Choroid plexus epithelial cell (primary cell): ENCODE measurements around the gene CDH2.

Experiments used
- DNase-seq: peaks from one replicate; pipeline ENCODE4 v3.0.0-alpha.2; 2010; ENCODE audit warnings: low read depth
- H3K4me3 ChIP-seq: 2 replicates; pipeline ENCODE4 v1.5.1; 2011; ENCODE audit warnings: low read depth, mild to moderate bottlenecking, control low read depth, low read length, moderate library complexity
- TF ChIP-seq, protein P1 (sequence below): conservative IDR thresholded peaks from 2 replicates; pipeline ENCODE4 v1.5.1; 2011; ENCODE audit warnings: low read depth, mild to moderate bottlenecking, control low read depth, inconsistent platforms, low read length, moderate library complexity

CDH2 gene

DNA sequence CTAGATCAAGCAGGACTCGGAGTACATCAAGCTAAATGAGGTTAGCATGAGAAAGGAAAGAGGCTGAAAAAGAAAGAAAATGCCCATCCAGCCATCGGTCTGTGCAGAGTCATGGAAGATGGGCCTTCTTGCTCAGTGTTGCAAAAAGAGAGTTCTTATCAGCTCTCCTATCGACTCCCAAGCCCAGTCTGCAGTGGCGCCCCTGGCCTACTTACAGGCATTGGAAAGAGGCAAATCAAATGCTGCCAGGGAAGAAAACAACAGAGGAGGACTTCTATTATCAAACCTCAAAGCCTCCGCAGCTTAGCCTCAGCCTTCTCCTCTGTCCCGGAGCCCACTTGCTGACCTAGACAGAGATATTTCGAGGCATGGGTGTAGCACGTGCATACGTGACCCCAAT is 66.0 kb downstream of the CDH2 start:
- TF ChIP-seq, protein P1, sequence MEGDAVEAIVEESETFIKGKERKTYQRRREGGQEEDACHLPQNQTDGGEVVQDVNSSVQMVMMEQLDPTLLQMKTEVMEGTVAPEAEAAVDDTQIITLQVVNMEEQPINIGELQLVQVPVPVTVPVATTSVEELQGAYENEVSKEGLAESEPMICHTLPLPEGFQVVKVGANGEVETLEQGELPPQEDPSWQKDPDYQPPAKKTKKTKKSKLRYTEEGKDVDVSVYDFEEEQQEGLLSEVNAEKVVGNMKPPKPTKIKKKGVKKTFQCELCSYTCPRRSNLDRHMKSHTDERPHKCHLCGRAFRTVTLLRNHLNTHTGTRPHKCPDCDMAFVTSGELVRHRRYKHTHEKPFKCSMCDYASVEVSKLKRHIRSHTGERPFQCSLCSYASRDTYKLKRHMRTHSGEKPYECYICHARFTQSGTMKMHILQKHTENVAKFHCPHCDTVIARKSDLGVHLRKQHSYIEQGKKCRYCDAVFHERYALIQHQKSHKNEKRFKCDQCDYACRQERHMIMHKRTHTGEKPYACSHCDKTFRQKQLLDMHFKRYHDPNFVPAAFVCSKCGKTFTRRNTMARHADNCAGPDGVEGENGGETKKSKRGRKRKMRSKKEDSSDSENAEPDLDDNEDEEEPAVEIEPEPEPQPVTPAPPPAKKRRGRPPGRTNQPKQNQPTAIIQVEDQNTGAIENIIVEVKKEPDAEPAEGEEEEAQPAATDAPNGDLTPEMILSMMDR = no peak
- DNase-seq = no peak
- H3K4me3 ChIP-seq = no peak overlapping the region

DNA sequence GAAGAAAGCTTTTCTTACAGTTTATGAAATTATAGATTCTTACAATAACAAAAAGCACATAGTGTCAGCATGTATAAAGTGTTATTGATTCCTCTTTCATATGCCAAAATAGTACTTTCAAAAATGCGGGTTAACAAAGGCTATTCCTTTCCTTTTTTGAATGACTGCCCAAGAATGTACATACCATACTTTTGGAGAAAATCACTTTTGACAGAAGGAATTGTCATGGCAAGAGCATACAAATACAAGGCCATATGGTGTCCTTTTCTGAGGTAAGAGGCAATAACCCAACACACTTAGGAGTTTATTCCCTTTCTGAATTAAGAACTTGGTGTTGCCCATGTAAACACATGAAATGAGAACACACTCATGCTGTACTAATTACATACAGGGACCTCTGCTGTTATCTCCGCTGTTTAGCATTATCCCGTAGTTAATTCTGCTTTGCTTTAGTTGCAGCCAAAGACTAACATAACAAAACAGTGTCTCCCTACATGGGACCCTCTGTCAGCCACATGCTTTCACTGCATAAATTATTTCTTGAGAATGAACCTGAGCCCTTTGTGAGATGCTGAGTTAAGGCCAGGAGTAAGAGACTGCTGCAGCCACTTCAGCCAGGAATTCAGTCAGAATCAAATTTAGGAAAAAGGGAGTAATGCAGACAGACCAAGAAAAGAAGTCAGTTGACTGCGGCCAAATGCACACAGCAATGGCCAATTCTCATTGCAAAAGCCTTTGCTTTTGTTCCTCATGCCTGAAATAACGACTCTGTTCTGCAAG is 67.0 kb downstream of the CDH2 start:
- no peak overlapping the region for H3K4me3 ChIP-seq
- no peak for DNase-seq
- TF ChIP-seq, protein P1 = no peak

DNA sequence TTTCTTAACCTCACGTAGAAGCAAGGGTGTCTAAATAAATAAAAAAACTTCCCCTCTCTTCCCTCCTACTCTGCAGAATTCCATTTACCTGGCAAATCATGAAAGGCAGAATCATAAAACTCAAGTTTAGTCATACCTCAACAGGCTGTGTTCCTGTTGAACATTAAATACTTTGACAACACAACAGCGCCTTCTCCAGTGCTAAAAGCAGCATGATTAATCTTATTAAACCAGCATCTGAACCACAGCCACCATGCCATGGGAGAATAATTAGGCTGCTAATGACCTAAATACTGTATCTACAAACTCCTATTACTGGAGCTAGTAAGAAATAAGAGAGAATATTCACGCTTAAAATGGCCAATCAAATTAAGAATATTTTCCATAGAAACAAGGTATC is 68.1 kb downstream of the CDH2 start:
- TF ChIP-seq, protein P1 = peak; percentile 26
- peak; percentile 36 for DNase-seq
- H3K4me3 ChIP-seq = no peak overlapping the region

DNA sequence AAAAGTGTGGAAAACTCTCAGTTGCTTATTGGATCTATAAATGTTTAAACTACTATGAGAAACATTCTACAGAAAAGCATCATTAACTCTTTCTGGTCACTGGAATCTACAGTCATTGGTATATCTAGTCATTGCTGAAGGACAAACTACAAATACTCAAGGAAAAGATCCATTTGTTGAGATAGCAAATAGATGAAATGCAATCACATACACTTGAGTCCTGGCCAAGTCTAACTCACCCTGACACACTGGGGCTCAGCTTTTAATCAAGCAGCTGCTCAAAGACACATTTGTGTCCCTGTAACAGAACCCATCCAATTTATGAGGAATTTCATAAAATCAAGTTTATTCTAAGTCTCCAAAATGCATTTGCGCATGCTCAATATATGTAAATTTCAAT is 68.7 kb downstream of the CDH2 start:
- H3K4me3 ChIP-seq = no peak overlapping the region
- DNase-seq = no peak
- TF ChIP-seq, protein P1 = no peak

DNA sequence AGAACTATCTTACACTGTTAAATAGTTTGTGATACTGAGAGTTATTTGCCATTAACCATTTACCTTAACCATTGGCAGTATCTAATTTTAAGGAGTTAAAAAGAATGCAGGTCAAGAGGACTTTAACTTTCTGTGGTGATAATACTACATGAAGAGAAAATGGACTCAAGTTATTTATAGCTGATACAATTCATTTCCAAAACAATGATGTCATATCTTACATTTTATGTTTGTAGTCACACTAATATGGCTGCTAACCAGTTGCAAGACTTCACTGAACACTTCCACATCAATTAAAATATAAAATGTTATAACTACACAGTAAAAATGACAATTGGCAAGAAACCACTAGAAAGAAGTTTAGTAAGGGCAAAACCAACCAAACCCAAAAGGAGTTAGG is 77.7 kb downstream of the CDH2 start:
- TF ChIP-seq, protein P1 = no peak
- H3K4me3 ChIP-seq = no peak overlapping the region
- DNase-seq = no peak

DNA sequence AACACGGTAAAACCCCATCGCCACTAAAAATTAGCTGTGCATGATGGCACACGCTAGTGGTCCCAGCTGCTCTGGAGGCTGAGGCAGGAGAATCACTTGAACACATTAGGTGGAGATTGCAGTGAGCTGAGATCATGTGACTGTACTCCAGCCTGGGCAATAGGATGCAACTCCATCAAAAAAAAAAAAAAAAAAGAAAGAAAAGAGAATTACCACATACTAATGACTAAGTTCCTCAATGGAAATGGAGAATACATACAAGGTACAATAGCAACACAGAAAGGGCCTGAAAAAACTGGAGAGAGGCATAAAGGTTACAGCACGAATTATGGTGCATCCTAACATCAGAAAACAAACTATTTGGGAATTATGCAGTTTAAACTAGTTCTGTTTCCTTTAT is 81.3 kb downstream of the CDH2 start:
- H3K4me3 ChIP-seq = no peak overlapping the region
- no peak for DNase-seq
- TF ChIP-seq, protein P1 = no peak

DNA sequence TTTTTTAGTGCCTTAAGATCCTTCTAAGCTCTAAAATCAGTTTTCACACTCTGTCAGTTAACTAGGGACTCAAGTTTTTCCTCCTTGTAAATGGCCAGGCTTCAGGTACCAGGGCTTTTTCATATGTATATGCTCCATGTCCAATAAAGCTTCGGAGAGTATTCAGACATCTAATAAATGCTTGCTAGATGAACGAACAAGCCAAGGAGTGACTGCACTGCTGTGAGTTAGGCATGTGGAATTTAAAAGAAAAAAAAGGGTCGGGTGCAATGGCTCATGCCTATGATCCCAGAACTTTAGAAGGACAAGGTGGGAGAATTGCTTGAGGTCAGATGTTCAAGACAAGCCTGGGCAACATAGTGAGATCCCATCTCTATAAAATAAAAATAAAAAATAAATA is 81.9 kb downstream of the CDH2 start:
- no peak overlapping the region for H3K4me3 ChIP-seq
- DNase-seq = peak; percentile 36
- TF ChIP-seq, protein P1 = no peak
